Fibroblast of villous mesenchyme (primary cell): ENCODE measurements around the gene TM9SF3. TPM values are rescaled to one million over a fixed set of nuclear protein-coding genes. Genes with fewer than 3 reads are reported as not detected.
"Not testable (repeated sequence)": the region's sequence is repeated elsewhere in the genome, so short reads cannot be mapped to it uniquely, and the experiment has no call there.

Experiments
- DNase-seq: peaks from one replicate; pipeline ENCODE4 v3.0.0-alpha.2; 2010; ENCODE audit warnings: low read depth
- H3K4me3 ChIP-seq: 2 replicates; pipeline ENCODE4 v1.5.1; 2011; ENCODE audit warnings: low read depth, mild to moderate bottlenecking, low read length
- CTCF ChIP-seq: IDR thresholded peaks from 2 replicates; pipeline ENCODE4 v1.5.1; 2012; ENCODE audit warnings: low read depth, mild to moderate bottlenecking, low read length; ENCODE audit not compliant: insufficient read depth
- total RNA-seq: library from RNA; depleted of rRNA; stranded (reverse); fragments of >200 nt; gene quantifications from 2 replicates; pipeline ENCODE4 v1.2.3, GENCODE V29; 2012

Gene TM9SF3
- total RNA-seq, 1 donor, result 147 TPM

- peak; percentile 19 for DNase-seq
- H3K4me3 ChIP-seq, result no peak overlapping the region
- TF ChIP-seq CTCF, result peak; percentile 36
Observed at GRCh38 chr10:96556003-96556402, 30.8 kb downstream of the TM9SF3 start.

- TF ChIP-seq CTCF, result no peak
- no peak for DNase-seq
- H3K4me3 ChIP-seq, result no peak overlapping the region
Observed at GRCh38 chr10:96555330-96555729, 31.5 kb downstream of the TM9SF3 start.

DNA sequence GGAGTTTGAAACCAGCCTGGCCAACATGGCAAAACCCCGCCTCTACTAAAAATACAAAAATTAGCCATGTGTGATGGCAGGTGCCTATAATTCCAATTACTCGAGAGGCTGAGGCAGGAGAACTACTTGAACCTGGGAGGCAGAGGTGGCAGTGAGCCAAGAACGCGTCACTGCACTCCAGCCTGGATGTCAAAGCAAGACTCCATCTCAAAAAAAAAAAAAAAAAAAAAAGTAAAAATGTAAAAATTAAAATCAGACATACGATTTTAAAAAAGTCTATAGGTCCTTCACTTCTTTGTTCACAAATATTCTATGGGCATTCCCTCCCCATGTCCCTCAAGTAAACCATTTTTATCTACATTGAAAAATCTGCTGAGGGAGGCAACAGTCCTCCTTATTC is 38.2 kb downstream of the TM9SF3 start:
- DNase-seq, result no peak
- no peak for TF ChIP-seq CTCF
- H3K4me3 ChIP-seq, result no peak overlapping the region

GRCh38 chr10:96545558-96545957 is 41.3 kb downstream of the TM9SF3 start:
- not testable (repeated sequence) for DNase-seq

DNA sequence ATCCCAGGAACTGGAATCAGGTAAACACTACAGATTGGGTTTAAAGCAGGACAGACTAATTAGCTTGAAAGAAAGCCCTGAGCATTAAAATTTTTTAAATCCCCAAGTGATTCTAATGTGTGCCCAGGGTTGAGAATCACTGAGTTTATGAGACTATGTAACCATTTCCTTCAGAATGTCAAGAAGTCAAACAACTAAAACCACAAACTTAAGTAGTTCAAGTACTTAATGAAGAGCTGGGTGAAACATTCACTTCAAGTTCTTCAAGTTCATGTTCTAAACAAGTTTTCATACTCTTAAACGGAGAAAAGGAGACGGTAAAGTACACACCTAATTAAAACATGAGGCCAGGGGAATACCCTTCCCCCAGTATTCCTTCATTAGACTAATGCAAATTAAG is 44.9 kb downstream of the TM9SF3 start:
- DNase-seq, result peak; percentile 55
- H3K4me3 ChIP-seq, result no peak overlapping the region
- no peak for TF ChIP-seq CTCF

More at GRCh38 chr10:96545558-96545957, 41.3 kb downstream of the TM9SF3 start:
- H3K4me3 ChIP-seq, result not testable (repeated sequence)

DNA sequence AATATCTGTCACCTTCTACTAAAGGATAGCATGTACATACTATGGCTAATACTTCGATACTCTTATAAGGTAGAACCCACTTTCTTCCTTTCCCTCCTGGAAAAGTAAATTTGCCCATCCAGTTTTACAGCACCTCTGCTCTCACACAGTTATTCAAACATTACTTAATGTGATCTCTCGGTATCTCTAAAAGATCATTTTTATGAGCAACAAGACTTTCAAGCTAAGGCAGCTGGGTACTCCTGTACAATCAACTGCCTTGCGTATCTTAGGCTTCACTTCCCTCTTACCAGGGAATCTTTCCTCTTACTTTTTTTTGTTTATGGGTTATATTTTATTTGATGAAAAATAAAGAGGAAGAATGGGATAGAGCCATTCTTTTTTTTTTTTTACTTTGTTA is 46.6 kb downstream of the TM9SF3 start:
- no peak for TF ChIP-seq CTCF
- no peak overlapping the region for H3K4me3 ChIP-seq
- DNase-seq, result no peak

DNA sequence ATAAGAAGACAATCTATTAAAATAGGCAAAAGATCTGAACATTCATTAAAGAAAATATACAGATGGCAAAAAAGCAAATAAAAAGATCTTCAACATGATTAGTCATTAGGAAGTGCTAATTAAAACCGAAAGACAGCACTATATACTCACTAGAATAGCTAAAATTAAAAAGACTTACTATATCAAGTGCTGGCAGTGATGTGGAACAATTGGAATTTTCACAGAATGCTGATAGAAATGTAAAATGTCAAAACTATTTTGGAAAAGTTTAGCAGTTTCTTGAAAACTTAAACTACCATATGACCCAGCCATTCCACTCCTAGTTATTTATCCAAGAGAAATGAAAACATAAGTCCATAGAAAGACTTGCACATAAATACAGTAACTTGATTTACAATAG is 48.1 kb downstream of the TM9SF3 start:
- no peak for TF ChIP-seq CTCF
- no peak for DNase-seq
- H3K4me3 ChIP-seq, result no peak overlapping the region
